CD4-positive, CD25-positive, alpha-beta regulatory T cell (primary cell): ENCODE data around the gene OR10H3. TPM values are rescaled to one million over a fixed set of nuclear protein-coding genes. Genes with fewer than 3 reads are reported as not detected.
A peak's percentile ranks its signal among the peaks of the same experiment; 100 is the strongest.

Source experiments
- ATAC-seq, 2 donors: fragments of 150-1000 bp; cut with Tn5 transposase; one replicate each; pipeline ENCODE4 v1.10.0; 2021; ENCODE audit warnings: low read depth in 2 of 2, moderate number of reproducible peaks in 2 of 2, moderate library complexity in 1 of 2
- DNase-seq, 3 donors: peaks; one replicate each; pipeline versions ENCODE4 v3.0.0 to v3.0.0-alpha.2; 2012 to 2022; ENCODE audit warnings: mixed read lengths in 1 of 3
- H3K27ac ChIP-seq: one replicate; pipeline ENCODE4 v1.7.0; 2013; ENCODE audit warnings: mild to moderate bottlenecking, low read length; ENCODE audit not compliant: insufficient read depth, poor library complexity, severe bottlenecking
- H3K27me3 ChIP-seq: one replicate; pipeline ENCODE4 v1.7.0; 2013; ENCODE audit warnings: low read length; ENCODE audit not compliant: control insufficient read depth, insufficient read depth
- H3K36me3 ChIP-seq: one replicate; pipeline ENCODE4 v1.7.0; 2013; ENCODE audit warnings: mild to moderate bottlenecking, low read length, moderate library complexity; ENCODE audit not compliant: control insufficient read depth, insufficient read depth
- H3K4me1 ChIP-seq: 2 replicates; pipeline ENCODE4 v1.7.0; 2013; ENCODE audit warnings: mild to moderate bottlenecking, low read length; ENCODE audit not compliant: insufficient read depth, control insufficient read depth, poor library complexity, severe bottlenecking
- H3K4me3 ChIP-seq: one replicate; pipeline ENCODE4 v1.7.0; 2013; ENCODE audit warnings: low read depth, mild to moderate bottlenecking, low read length, moderate library complexity
- H3K9me3 ChIP-seq, 2 experiments: 1 replicate in 1 of 2; 2 replicates in 1 of 2; pipeline ENCODE4 v1.7.0; 2013; ENCODE audit warnings: low read length in 2 of 2, mild to moderate bottlenecking in 1 of 2, moderate library complexity in 1 of 2; ENCODE audit not compliant: control insufficient read depth in 2 of 2
- H3K27ac Mint-ChIP-seq, 3 donors: one replicate each; pipeline ENCODE4 v1.8.0; 2020 to 2022; ENCODE audit warnings: mild to moderate bottlenecking in 3 of 3, mixed read lengths in 3 of 3, moderate library complexity in 2 of 3
- H3K27me3 Mint-ChIP-seq: one replicate; pipeline ENCODE4 v1.8.0; 2022; ENCODE audit warnings: mild to moderate bottlenecking, mixed read lengths
- H3K36me3 Mint-ChIP-seq: one replicate; pipeline ENCODE4 v1.8.0; 2020; ENCODE audit warnings: mixed read lengths
- H3K4me1 Mint-ChIP-seq, 4 donors: one replicate each; pipeline ENCODE4 v1.8.0; 2020 to 2022; ENCODE audit warnings: mixed read lengths in 4 of 4, mild to moderate bottlenecking in 1 of 4
- H3K4me3 Mint-ChIP-seq, 4 donors: one replicate each; pipeline ENCODE4 v1.8.0; 2020 to 2022; ENCODE audit warnings: mild to moderate bottlenecking in 4 of 4, mixed read lengths in 4 of 4, moderate library complexity in 3 of 4
- H3K9me3 Mint-ChIP-seq, 7 donors: one replicate each; pipeline ENCODE4 v1.8.0; 2020 to 2022; ENCODE audit warnings: mixed read lengths in 7 of 7, mild to moderate bottlenecking in 3 of 7, moderate library complexity in 2 of 7
- polyA plus RNA-seq, 4 donors: library from polyadenylated mRNA; unstranded; fragments of 300-500 nt; fragmentation: Illumina TruSeq; gene quantifications; one replicate each; pipeline ENCODE4 v1.2.3, GENCODE V29; 2021
- total RNA-seq: library from RNA; stranded (reverse); gene quantifications from one replicate; pipeline ENCODE4 v1.2.3, GENCODE V29; 2022

The OR10H3 gene, protein sequence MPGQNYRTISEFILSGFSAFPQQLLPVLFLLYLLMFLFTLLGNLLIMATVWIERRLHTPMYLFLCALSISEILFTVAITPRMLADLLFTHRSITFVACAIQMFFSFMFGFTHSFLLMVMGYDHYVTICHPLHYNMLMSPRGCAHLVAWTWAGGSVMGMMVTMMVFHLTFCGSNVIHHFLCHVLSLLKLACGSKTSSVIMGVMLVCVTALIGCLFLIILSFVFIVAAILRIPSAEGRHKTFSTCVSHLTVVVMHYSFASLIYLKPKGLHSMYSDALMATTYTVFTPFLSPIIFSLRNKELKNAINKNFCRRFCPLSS
- total RNA-seq (not detected), polyA plus RNA-seq (not detected)

DNA sequence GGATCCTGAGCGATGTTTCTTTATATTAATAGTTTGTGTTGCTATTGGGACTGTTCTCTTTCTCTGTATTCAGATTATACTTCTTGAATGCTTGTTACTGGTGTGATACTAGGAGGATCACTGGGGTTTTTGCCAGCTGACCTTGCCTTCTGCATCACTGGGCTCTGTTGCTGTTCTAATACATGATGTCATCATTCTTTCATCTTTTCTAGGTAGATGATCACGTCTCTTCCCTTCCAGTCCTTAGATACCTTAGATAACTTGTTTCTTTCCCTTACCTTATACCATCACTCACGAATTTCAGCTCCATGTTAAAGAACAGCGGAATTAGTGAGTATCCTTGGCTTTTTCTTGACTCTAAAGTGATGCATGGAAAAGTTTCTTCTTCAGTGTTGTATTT is at the start of gene OR10H3:
Gene OR10H3, plus strand, starts transcription at position 264 of the 400 bp plus-strand sequence. CDS start 3,408 bp downstream, outside the sequence.
- Mint-ChIP-seq H3K9me3 (peaks cover 0 to 14% (median 4%) of the 10 kb centered on the region in 7 donors), H3K4me1 (no peaks in the 10 kb centered on the region), H3K4me3 (no peak within 1 kb of the TSS), H3K27me3 (peaks cover 27% of the 10 kb centered on the region), H3K36me3 (no peaks in the 10 kb centered on the region), H3K27ac (no peak within 1 kb of the TSS)
- Histone ChIP-seq H3K27me3 (peaks cover 4% of the 10 kb centered on the region), H3K4me3 (no peak within 1 kb of the TSS), H3K27ac (no peak within 1 kb of the TSS), H3K4me1 (no peaks in the 10 kb centered on the region), H3K36me3 (no peaks in the 10 kb centered on the region), H3K9me3 (peaks cover 8 to 14% of the 10 kb centered on the region in 2 experiments)
- ATAC-seq = no peak
- no peak for DNase-seq

DNA sequence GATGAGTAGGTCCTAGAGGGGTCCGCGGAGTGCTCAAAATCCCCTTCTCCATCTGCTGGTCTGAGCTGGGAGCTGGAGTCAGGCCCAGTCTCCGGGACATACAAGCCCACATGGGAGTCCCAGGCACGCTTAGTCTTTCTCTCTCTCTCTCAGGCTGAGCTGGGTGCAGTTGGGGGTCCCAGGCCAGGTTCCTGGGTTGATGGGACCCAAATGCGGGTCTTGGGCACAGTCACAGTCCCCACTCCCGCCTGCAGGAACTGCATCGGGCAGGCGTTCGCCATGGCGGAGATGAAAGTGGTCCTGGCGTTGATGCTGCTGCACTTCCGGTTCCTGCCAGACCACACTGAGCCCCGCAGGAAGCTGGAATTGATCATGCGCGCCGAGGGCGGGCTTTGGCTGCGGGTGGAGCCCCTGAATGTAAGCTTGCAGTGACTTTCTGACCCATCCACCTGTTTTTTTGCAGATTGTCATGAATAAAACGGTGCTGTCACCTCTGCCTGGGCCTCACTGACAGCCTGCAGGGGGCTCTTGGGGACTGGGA is 41.1 kb upstream of the OR10H3 start:
- Mint-ChIP-seq H3K9me3 (peaks cover 0 to 5% (median 3%) of the 10 kb centered on the region in 7 donors), H3K4me3 (no peak overlapping the region), H3K4me1 (peaks cover 0 to 6% (median 0%) of the 10 kb centered on the region in 4 donors), H3K27ac (no peak overlapping the region), H3K36me3 (no peaks in the 10 kb centered on the region), H3K27me3 (peaks cover 19% of the 10 kb centered on the region)
- no peak for ATAC-seq
- Histone ChIP-seq H3K27me3 (peaks cover 7% of the 10 kb centered on the region), H3K27ac (no peak overlapping the region), H3K36me3 (no peaks in the 10 kb centered on the region), H3K4me3 (no peak overlapping the region), H3K4me1 (no peaks in the 10 kb centered on the region), H3K9me3 (no peaks in the 10 kb centered on the region)
- no peak for DNase-seq

DNA sequence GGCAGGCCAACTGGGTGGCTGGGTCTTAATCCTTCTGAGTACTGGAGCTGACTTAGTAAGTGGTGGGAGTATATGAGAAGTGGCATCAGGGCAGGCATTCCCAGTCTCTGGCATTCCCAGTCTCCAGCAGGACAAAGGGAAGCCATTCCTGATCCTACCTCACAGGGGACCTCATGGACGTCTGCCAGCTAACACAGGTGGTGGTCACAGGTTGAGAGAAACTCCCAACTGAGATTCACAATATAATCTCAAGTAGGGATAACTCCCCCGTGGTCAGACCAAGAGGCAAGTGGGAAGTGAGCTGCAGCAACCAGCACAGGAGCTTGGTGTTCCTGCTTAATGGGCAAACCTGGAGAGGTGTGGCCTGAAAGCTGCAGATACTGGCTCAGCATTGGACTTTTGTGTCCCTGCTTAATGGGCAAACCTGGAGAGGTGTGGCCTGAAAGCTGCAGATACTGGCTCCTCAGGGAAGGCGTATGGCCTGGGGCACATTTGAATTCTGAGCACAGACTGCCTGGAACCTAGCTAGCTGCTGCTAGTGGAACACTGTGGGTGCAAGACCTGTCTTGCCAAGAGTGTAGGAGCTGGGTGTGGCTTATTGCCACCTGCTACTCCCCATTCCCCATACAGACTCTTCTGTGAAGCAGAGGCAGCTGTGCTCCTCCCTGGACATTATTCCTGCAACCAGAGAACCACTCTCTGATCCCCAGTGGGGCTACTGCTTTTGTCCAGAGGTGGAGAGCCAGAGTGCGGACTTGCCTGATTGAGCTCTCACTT is 35.8 kb upstream of the OR10H3 start:
- DNase-seq = no peak
- H3K4me1 ChIP-seq = no peaks in the 10 kb centered on the region
- H3K27me3 Mint-ChIP-seq = peaks cover 39% of the 10 kb centered on the region
- H3K4me3 ChIP-seq = no peak overlapping the region
- no peak for ATAC-seq
- H3K36me3 Mint-ChIP-seq = no peaks in the 10 kb centered on the region
- H3K27ac Mint-ChIP-seq = no peak overlapping the region
- no peak overlapping the region for H3K4me3 Mint-ChIP-seq
- peaks cover 0 to 6% (median 0%) of the 10 kb centered on the region in 4 donors for H3K4me1 Mint-ChIP-seq
- peaks cover 14% of the 10 kb centered on the region for H3K27me3 ChIP-seq
- peaks cover 0 to 10% (median 0%) of the 10 kb centered on the region in 7 donors for H3K9me3 Mint-ChIP-seq
- H3K27ac ChIP-seq = no peak overlapping the region
- H3K36me3 ChIP-seq = no peaks in the 10 kb centered on the region
- H3K9me3 ChIP-seq = peaks cover 0 to 4% of the 10 kb centered on the region in 2 experiments

DNA sequence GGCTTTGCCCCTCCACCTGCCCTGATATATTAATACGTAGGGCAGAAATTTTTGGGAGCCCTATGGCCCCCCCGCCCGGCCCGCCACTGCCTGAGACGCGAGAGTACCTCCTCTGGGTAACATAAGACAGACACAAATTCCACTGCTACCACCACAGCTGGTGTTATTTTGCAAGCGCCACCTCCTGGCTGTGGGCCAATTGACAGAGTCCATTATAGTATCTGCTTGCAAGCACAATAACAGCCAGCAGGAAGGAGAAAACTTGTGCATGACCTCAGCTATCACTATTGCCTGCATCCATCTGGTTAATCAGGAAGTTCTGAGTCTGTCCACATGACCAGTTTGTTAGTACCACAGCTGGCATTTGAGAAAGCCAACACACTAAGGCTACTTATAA is 35.3 kb upstream of the OR10H3 start:
- Mint-ChIP-seq H3K4me3 (no peak overlapping the region), H3K36me3 (no peaks in the 10 kb centered on the region)

DNA sequence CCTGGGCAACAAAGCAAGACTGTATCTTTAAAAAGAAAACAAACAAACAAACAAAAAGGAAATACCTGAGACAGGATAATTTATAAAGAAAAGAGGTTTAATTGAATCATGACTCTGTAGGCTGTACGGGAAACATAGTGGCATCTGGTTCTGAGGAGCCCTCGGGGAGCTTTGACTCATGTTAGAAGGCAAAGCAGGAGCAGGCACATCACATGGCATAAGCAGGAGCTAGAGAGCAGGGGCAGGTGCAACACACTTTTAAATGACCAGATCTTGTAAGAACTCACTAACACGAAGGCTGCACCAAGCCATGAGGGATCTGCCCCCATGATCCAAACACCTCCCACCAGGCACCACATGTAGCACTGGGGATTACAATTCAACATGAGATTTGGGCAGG is 23.1 kb upstream of the OR10H3 start:
- Mint-ChIP-seq H3K27me3 (peaks cover 22% of the 10 kb centered on the region), H3K4me3 (no peak overlapping the region), H3K9me3 (no peaks in the 10 kb centered on the region), H3K36me3 (no peaks in the 10 kb centered on the region), H3K27ac (peak overlapping the region in 1 of 3 donors; percentile 70), H3K4me1 (no peaks in the 10 kb centered on the region)
- no peaks in the 10 kb centered on the region for H3K9me3 ChIP-seq
- DNase-seq = no peak
- H3K4me3 ChIP-seq = no peak overlapping the region
- H3K27ac ChIP-seq = no peak overlapping the region
- ATAC-seq = no peak
- H3K36me3 ChIP-seq = no peaks in the 10 kb centered on the region
- no peaks in the 10 kb centered on the region for H3K4me1 ChIP-seq
- peaks cover 6% of the 10 kb centered on the region for H3K27me3 ChIP-seq

More for the DNA sequence above, 35.3 kb upstream of the OR10H3 start:
- no peak overlapping the region for H3K27ac Mint-ChIP-seq
- Histone ChIP-seq H3K4me1 (no peaks in the 10 kb centered on the region), H3K4me3 (no peak overlapping the region), H3K9me3 (peaks cover 0 to 4% of the 10 kb centered on the region in 2 experiments), H3K27ac (no peak overlapping the region), H3K36me3 (no peaks in the 10 kb centered on the region), H3K27me3 (peaks cover 14% of the 10 kb centered on the region)
- H3K9me3 Mint-ChIP-seq = peaks cover 0 to 9% (median 0%) of the 10 kb centered on the region in 7 donors
- ATAC-seq (no peak), DNase-seq (peak in 1 of 3 donors; percentile 31)
- H3K4me1 Mint-ChIP-seq = peaks cover 0 to 6% (median 0%) of the 10 kb centered on the region in 4 donors
- peaks cover 40% of the 10 kb centered on the region for H3K27me3 Mint-ChIP-seq

DNA sequence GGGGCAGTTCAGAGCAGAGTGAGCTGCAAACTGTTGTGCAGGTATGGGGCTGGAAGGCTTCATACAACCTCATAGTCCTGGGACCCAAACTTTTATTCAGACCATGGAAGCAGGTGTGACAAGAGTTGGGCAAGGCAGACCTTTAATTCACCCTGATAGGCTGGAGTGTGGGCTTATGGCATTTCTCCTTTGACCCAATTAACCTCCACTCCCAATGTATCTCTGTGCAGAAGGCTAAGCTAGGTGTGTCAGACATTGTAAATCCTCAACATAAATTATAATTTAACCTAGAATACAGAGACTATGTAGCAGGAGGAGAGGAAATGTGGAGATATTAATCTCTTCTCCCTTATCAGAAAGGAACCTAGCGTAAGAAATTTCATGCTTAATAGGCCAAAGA is 22.1 kb upstream of the OR10H3 start:
- Mint-ChIP-seq H3K36me3 (no peaks in the 10 kb centered on the region), H3K27me3 (peaks cover 27% of the 10 kb centered on the region), H3K4me1 (no peaks in the 10 kb centered on the region), H3K9me3 (peaks cover 0 to 2% (median 0%) of the 10 kb centered on the region in 7 donors), H3K27ac (no peak overlapping the region), H3K4me3 (no peak overlapping the region)
- Histone ChIP-seq H3K4me3 (no peak overlapping the region), H3K4me1 (no peaks in the 10 kb centered on the region), H3K27ac (no peak overlapping the region), H3K36me3 (no peaks in the 10 kb centered on the region), H3K27me3 (peaks cover 6% of the 10 kb centered on the region), H3K9me3 (no peaks in the 10 kb centered on the region)
- DNase-seq (no peak), ATAC-seq (no peak)

DNA sequence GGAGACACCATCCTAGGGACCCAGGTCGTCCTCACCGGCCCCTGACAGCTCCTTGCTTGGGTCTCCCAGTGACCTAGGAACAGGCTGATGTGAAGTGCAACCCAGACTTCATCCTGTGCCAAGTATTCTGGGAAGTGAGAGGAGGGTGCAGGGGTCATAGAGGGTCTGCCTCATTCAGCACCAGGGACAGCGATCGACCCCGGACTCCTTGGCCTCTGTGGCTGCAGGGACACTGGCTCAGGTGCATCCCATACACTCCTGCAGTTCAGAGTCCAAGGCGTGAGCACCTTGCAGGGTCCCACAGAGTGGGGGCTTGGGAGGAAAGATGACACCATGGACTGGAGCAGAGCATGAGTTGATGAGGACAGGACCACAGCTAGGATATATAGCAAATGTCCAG is 20.0 kb upstream of the OR10H3 start:
- no peak overlapping the region for H3K4me3 Mint-ChIP-seq
- peaks cover 34% of the 10 kb centered on the region for H3K27me3 Mint-ChIP-seq
- peaks cover 0 to 2% (median 0%) of the 10 kb centered on the region in 7 donors for H3K9me3 Mint-ChIP-seq
- H3K4me1 Mint-ChIP-seq = no peaks in the 10 kb centered on the region
- Histone ChIP-seq H3K9me3 (no peaks in the 10 kb centered on the region), H3K4me1 (no peaks in the 10 kb centered on the region), H3K27ac (no peak overlapping the region), H3K27me3 (peaks cover 10% of the 10 kb centered on the region), H3K36me3 (no peaks in the 10 kb centered on the region), H3K4me3 (no peak overlapping the region)
- no peak overlapping the region for H3K27ac Mint-ChIP-seq
- DNase-seq = no peak
- ATAC-seq = no peak
- H3K36me3 Mint-ChIP-seq = no peaks in the 10 kb centered on the region
